ENCODE results near the gene CENPI. TPM values are rescaled to one million over a fixed set of nuclear protein-coding genes. Genes with fewer than 3 reads are reported as not detected.

The CENPI gene
- total RNA-seq, 2 experiments from 2014 or later = 16.9 to 17.1 TPM

Other genes with a start within 250 kb of the CENPI start
- not detected for gene NOX1, start 223.8 kb upstream of the CENPI start, total RNA-seq
- under 1 TPM in 1 of 2 experiments, not detected in 1; 0.10 TPM for gene XKRX, start 169.3 kb upstream of the CENPI start, total RNA-seq
- not detected for gene ARL13A, start 128.5 kb upstream of the CENPI start, total RNA-seq
- 10 to 100 TPM; 16.5 to 17.1 TPM for gene TRMT2B, start 46.1 kb upstream of the CENPI start, total RNA-seq
- not detected for gene TMEM35A, start 19.3 kb upstream of the CENPI start, total RNA-seq
- under 1 TPM; 0.17 to 0.34 TPM for gene DRP2, start 121.6 kb downstream of the CENPI start, total RNA-seq
- gene TAF7L, start 193.1 kb downstream of the CENPI start, total RNA-seq = under 1 TPM in 1 of 2 experiments, not detected in 1; 0.08 TPM

All from activated CD8-positive, alpha-beta memory T cell treated with anti-CD3 and anti-CD28 coated beads for 36 hours (primary cell).